ENCODE measurements around the gene CLDN22. TPM values are rescaled to one million over a fixed set of nuclear protein-coding genes. Genes with fewer than 3 reads are reported as not detected.

CLDN22 gene
- total and polyA plus RNA-seq, 2 donors (not counting 1 experiment from before 2014, with no cell fraction given) = under 0.01 TPM; not detected in 1

DNA sequence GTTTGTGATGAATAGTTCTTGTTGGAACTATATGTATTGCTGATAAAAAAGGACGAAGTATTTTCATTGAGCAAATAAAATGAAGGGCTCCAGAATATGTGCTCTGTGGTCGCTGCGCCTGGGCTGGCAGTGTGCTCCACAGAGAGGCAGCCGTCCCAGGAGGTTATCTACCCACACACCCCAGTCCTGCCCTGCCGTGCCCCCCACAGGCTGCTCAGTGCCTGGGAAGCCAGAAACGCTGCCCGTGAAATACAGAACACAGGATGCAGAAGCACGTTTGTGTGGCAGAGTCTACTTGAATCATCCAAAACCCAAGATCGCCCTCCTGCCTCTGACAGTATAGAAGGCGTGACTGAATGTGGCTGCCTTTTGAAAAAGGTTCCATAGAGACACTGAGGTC lies 1.4 kb downstream of the CLDN22 start:
- DNase-seq (ENCODE audit: low read depth in 2 of 2) = no peak
- no peak overlapping the region for H2AFZ ChIP-seq (ENCODE audit: low read length)
- H3K4me2 ChIP-seq (ENCODE audit: extremely low read depth, insufficient read depth, low read length) = no peak overlapping the region
- no peak overlapping the region for H3K27ac ChIP-seq (ENCODE audit: insufficient read depth, low read length)
- TF ChIP-seq CTCF (conservative IDR thresholded peaks at IDR 0.05 in 1 of 2, IDR thresholded peaks at IDR 0.05 in 1 of 2; ENCODE audit: low read depth in 1 of 2, low read length in 2 of 2) (no peak), EZH2 (IDR thresholded peaks at IDR 0.05; ENCODE audit: low read length, missing control alignments) (no peak)
- no peaks in the 10 kb centered on the region for H3K9me3 ChIP-seq (ENCODE audit: control insufficient read depth, insufficient read depth, low read depth, low read length)
- no peaks in the 10 kb centered on the region for H3K27me3 ChIP-seq (ENCODE audit: control insufficient read depth, insufficient read depth, low read length)
- no peaks in the 10 kb centered on the region for H4K20me1 ChIP-seq (ENCODE audit: control insufficient read depth, extremely low read depth, insufficient read depth, low read length)
- no peaks in the 10 kb centered on the region for H3K4me1 ChIP-seq (ENCODE audit: control insufficient read depth, extremely low read depth, insufficient read depth, low read length)
- H3K79me2 ChIP-seq (ENCODE audit: control insufficient read depth, insufficient read depth, low read length) = no peaks in the 10 kb centered on the region
- H3K4me3 ChIP-seq (replicated peaks in 1 of 4; ENCODE audit: control extremely low read depth in 1 of 4, insufficient read depth in 1 of 4, low read depth in 3 of 4, low read length in 4 of 4) = no peak overlapping the region
- H3K36me3 ChIP-seq (ENCODE audit: control insufficient read depth, insufficient read depth, low read length) = peaks cover 2% of the 10 kb centered on the region
- no peak overlapping the region for H3K9ac ChIP-seq (ENCODE audit: insufficient read depth, low read length)

DNA sequence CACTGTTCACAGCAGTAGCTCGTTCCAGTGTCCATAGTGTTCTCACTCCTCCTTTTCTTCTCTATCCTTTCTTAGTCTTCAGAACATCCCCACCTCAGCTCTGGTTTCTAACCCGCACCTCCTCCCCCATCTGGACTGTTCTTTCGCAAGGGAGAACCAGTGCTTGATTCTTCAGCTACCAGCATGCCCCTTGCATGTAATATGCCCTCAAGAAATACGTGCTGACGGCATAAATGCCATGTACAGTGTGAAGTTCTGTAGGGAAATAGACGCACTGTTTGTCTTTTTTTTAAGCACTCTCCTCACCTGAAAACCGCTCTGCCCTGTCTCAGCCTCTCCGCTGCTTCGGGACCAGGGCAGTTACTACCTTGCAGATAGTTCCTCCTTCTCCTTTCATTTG lies 5.3 kb downstream of the CLDN22 start:
- Histone ChIP-seq H3K27me3 (ENCODE audit: control insufficient read depth, insufficient read depth, low read length) (no peaks in the 10 kb centered on the region), H3K36me3 (ENCODE audit: control insufficient read depth, insufficient read depth, low read length) (peaks cover 6% of the 10 kb centered on the region), H3K4me1 (ENCODE audit: control insufficient read depth, extremely low read depth, insufficient read depth, low read length) (no peaks in the 10 kb centered on the region), H4K20me1 (ENCODE audit: control insufficient read depth, extremely low read depth, insufficient read depth, low read length) (no peaks in the 10 kb centered on the region), H3K79me2 (ENCODE audit: control insufficient read depth, insufficient read depth, low read length) (no peaks in the 10 kb centered on the region), H3K9ac (ENCODE audit: insufficient read depth, low read length) (no peak overlapping the region), H3K4me3 (replicated peaks in 1 of 4; ENCODE audit: control extremely low read depth in 1 of 4, insufficient read depth in 1 of 4, low read depth in 3 of 4, low read length in 4 of 4) (no peak overlapping the region), H3K9me3 (ENCODE audit: control insufficient read depth, insufficient read depth, low read depth, low read length) (no peaks in the 10 kb centered on the region), H3K27ac (ENCODE audit: insufficient read depth, low read length) (no peak overlapping the region), H2AFZ (ENCODE audit: low read length) (no peak overlapping the region), H3K4me2 (ENCODE audit: extremely low read depth, insufficient read depth, low read length) (no peak overlapping the region)
- TF ChIP-seq CTCF (conservative IDR thresholded peaks at IDR 0.05 in 1 of 2, IDR thresholded peaks at IDR 0.05 in 1 of 2; ENCODE audit: low read depth in 1 of 2, low read length in 2 of 2) (no peak), EZH2 (IDR thresholded peaks at IDR 0.05; ENCODE audit: low read length, missing control alignments) (no peak)
- no peak for DNase-seq (ENCODE audit: low read depth in 2 of 2)

GRCh38 chr4:183314336-183314735 lies 5.7 kb downstream of the CLDN22 start:
- Histone ChIP-seq H3K9ac (ENCODE audit: insufficient read depth, low read length) (no peak overlapping the region), H3K79me2 (ENCODE audit: control insufficient read depth, insufficient read depth, low read length) (no peaks in the 10 kb centered on the region), H3K27me3 (ENCODE audit: control insufficient read depth, insufficient read depth, low read length) (no peaks in the 10 kb centered on the region), H4K20me1 (ENCODE audit: control insufficient read depth, extremely low read depth, insufficient read depth, low read length) (no peaks in the 10 kb centered on the region), H3K4me1 (ENCODE audit: control insufficient read depth, extremely low read depth, insufficient read depth, low read length) (no peaks in the 10 kb centered on the region), H2AFZ (ENCODE audit: low read length) (no peak overlapping the region), H3K27ac (ENCODE audit: insufficient read depth, low read length) (no peak overlapping the region), H3K4me2 (ENCODE audit: extremely low read depth, insufficient read depth, low read length) (no peak overlapping the region), H3K36me3 (ENCODE audit: control insufficient read depth, insufficient read depth, low read length) (peaks cover 6% of the 10 kb centered on the region), H3K4me3 (replicated peaks in 1 of 4; ENCODE audit: control extremely low read depth in 1 of 4, insufficient read depth in 1 of 4, low read depth in 3 of 4, low read length in 4 of 4) (no peak overlapping the region), H3K9me3 (ENCODE audit: control insufficient read depth, insufficient read depth, low read depth, low read length) (no peaks in the 10 kb centered on the region)
- TF ChIP-seq EZH2 (IDR thresholded peaks at IDR 0.05; ENCODE audit: low read length, missing control alignments) (no peak), CTCF (conservative IDR thresholded peaks at IDR 0.05 in 1 of 2, IDR thresholded peaks at IDR 0.05 in 1 of 2; ENCODE audit: low read depth in 1 of 2, low read length in 2 of 2) (no peak)
- DNase-seq (ENCODE audit: low read depth in 2 of 2) = no peak

Measured in fibroblast of lung (primary cell).